Measurements from ENCODE around the gene PDE8A.

GRCh38 chr15:85109333-85109732 is 127.7 kb downstream of the PDE8A start:
- TF ChIP-seq CTCF (conservative IDR thresholded peaks at IDR 0.05; ENCODE audit: low read length) (no peak), EZH2phosphoT487 (IDR thresholded peaks at IDR 0.05; ENCODE audit: borderline replicate concordance, low read depth, low read length) (no peak)
